ENCODE data around the gene CISD3.

The CISD3 gene

GRCh38 chr17:38748149-38748891 lies 18.2 kb downstream of the CISD3 start, which contains the start of gene PCGF2:
PCGF2 (minus strand) TSS chr17:38748336; CDS start chr17:38740402, 7,934 bp downstream.
- no peak for DNase-seq (ENCODE audit: extremely low read depth, insufficient read length)

GRCh38 chr17:38748892-38749222 lies 18.7 kb downstream of the CISD3 start:
- no peaks in the 10 kb centered on the region; the same call in 1 of the 2 replicates for H3K27me3 ChIP-seq (replicated peaks; ENCODE audit: control insufficient read depth, insufficient read depth, low read length)
- no peaks in the 10 kb centered on the region; the same call in 1 of the 2 replicates for H3K36me3 ChIP-seq (ENCODE audit: control insufficient read depth, insufficient read depth, low read length)
- peak overlapping the region; percentile 75 for H3K4me3 ChIP-seq (replicated peaks; ENCODE audit: low read depth, low read length)
- TF ChIP-seq CTCF (IDR thresholded peaks at IDR 0.05; ENCODE audit: insufficient read depth, low read length, poor library complexity, severe bottlenecking), result no peak
- DNase-seq (ENCODE audit: extremely low read depth, insufficient read length), result no peak

More at GRCh38 chr17:38748149-38748891, 18.2 kb downstream of the CISD3 start, which contains the start of gene PCGF2:
- Histone ChIP-seq H3K27me3 (replicated peaks; ENCODE audit: control insufficient read depth, insufficient read depth, low read length) (no peaks in the 10 kb centered on the region; the same call in 1 of the 2 replicates), H3K4me3 (replicated peaks; ENCODE audit: low read depth, low read length) (peak within 1 kb of the TSS; percentile 75), H3K36me3 (ENCODE audit: control insufficient read depth, insufficient read depth, low read length) (no peaks in the 10 kb centered on the region)
- TF ChIP-seq CTCF (IDR thresholded peaks at IDR 0.05; ENCODE audit: insufficient read depth, low read length, poor library complexity, severe bottlenecking), result no peak

- peak overlapping the region; percentile 75 for H3K4me3 ChIP-seq (replicated peaks; ENCODE audit: low read depth, low read length)
- no peaks in the 10 kb centered on the region; the same call in 1 of the 2 replicates for H3K27me3 ChIP-seq (replicated peaks; ENCODE audit: control insufficient read depth, insufficient read depth, low read length)
- TF ChIP-seq CTCF (IDR thresholded peaks at IDR 0.05; ENCODE audit: insufficient read depth, low read length, poor library complexity, severe bottlenecking), result no peak
- DNase-seq (ENCODE audit: extremely low read depth, insufficient read length), result no peak
- peaks cover under 1% of the 10 kb centered on the region for H3K36me3 ChIP-seq (ENCODE audit: control insufficient read depth, insufficient read depth, low read length)
Measured at GRCh38 chr17:38749223-38750043, 19.3 kb downstream of the CISD3 start.

- H3K27me3 ChIP-seq (replicated peaks; ENCODE audit: control insufficient read depth, insufficient read depth, low read length), result no peaks in the 10 kb centered on the region; the same call in 1 of the 2 replicates
- no peak for TF ChIP-seq CTCF (IDR thresholded peaks at IDR 0.05; ENCODE audit: insufficient read depth, low read length, poor library complexity, severe bottlenecking)
- DNase-seq (ENCODE audit: extremely low read depth, insufficient read length), result no peak
- peaks cover 5% of the 10 kb centered on the region for H3K36me3 ChIP-seq (ENCODE audit: control insufficient read depth, insufficient read depth, low read length)
- H3K4me3 ChIP-seq (replicated peaks; ENCODE audit: low read depth, low read length), result peak overlapping the region; percentile 75
Measured at GRCh38 chr17:38750044-38750311, 19.8 kb downstream of the CISD3 start.

- DNase-seq (ENCODE audit: extremely low read depth, insufficient read length), result no peak
- H3K27me3 ChIP-seq (replicated peaks; ENCODE audit: control insufficient read depth, insufficient read depth, low read length), result no peaks in the 10 kb centered on the region; the same call in 1 of the 2 replicates
- TF ChIP-seq CTCF (IDR thresholded peaks at IDR 0.05; ENCODE audit: insufficient read depth, low read length, poor library complexity, severe bottlenecking), result no peak
- peak overlapping the region; percentile 86; the same call in 1 of the 2 replicates for H3K4me3 ChIP-seq (replicated peaks; ENCODE audit: low read depth, low read length)
- H3K36me3 ChIP-seq (ENCODE audit: control insufficient read depth, insufficient read depth, low read length), result peaks cover 5% of the 10 kb centered on the region
Measured at GRCh38 chr17:38750312-38751121, 20.4 kb downstream of the CISD3 start.
